ENCODE measurements around the gene PACRG.
"Not testable (repeated sequence)": the region's sequence is repeated elsewhere in the genome, so short reads cannot be mapped to it uniquely, and the experiment has no call there.

Gene PACRG

DNA sequence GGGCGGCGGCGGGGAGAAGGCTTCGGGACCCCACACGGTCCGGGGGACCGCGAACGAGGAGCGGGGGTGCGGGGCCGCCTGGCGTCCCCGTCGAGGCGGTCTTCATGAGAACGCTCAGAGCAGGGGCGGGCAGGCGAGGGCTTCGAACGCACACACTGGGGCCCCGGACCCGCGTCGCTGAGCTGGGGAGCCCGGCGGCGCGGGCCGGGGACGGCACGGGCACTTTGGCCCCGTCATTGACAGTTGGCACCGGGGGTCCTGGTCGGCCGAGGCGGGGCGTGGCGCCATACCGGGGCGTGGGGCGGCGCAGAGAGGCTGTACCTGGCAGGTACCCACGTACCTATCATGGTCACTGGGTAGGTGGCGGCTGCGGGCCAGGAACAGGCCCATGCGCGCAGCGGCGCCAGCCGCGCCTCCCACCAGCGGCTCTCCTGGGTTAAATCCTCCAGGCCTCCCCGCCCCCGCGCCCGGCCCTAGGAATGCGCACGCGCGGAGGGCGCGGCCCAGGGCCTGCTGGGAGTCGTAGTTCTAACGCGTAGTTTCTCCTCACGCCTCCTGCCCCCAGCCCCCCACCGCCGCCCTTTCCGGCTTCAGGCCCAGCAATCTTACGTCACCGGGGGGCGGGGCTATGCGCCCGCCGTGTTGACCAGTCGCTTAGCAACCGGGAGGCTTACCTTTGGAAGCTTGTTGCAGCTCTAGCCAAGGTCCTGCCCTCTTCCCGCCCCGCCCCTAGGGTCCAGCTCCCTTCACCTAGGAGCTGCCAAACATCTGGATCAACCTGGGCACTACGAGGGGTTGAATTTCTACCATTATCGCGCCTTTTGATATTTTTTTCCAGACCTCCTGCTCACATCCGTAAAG, at the start of gene PACRG, which contains the start of gene PRKN:
Gene PACRG, plus strand, starts transcription at position 653 of the 861 bp plus-strand sequence.
Gene PRKN, minus strand, starts transcription at position 445 of the 861 bp plus-strand sequence.
- peak; percentile 94 for DNase-seq

DNA sequence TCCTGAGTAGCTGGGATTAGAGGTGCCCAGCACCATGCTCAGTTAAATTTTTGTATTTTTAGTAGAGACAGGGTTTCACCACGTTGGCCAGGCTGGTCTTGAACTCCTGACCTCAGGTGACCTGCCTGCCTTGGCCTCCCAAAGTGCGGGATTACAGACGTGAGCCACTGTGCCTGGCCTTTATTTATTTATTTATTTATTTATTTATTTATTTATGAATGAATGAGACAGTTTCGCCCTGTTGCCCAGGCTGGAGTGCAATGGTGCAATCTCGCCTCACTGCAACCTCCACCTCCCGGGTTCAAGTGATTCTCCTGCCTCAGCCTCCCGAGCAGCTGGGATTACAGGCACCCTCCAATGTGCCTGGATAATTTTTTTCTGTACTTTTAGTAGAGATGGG, 48.9 kb upstream of the PACRG start:
- not testable (repeated sequence) for DNase-seq

DNA sequence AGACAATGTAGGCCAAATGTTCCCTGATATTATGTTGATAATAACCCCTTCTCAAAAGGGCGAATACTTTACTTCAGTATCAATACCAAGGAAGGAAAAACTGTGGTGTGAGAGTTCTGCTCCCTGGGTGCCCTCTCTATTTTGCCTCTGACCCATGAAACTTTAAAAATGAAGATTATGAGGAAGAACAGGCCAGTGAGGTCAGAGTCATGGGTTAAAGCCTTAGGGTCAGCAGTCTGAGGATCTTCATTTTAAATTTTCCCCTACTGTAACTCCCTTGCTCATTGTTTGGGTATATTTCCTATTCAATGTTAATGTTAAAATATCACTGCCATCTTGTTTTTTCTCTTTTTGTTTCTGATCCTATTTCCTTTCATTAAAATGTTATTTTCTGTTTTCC, 48.1 kb upstream of the PACRG start:
- no peak for DNase-seq

DNA sequence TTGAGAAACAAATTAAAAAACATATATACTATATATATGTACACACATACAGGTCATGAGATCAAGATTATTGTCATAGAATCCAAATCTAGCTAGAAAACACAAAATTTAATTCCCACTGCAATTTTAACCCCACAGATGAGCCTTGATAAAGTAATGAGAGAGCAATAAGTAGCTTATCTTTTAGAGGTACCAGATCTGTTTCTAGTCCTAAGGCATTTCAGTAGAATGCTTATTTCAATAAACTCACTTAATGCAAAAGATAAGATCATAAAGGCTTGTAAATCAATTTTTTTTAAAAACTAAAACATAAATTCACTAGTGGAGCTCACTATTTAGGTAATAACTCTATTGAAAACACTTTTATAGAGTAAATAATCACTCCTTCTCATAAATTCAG, 47.4 kb upstream of the PACRG start:
- DNase-seq, result no peak

DNA sequence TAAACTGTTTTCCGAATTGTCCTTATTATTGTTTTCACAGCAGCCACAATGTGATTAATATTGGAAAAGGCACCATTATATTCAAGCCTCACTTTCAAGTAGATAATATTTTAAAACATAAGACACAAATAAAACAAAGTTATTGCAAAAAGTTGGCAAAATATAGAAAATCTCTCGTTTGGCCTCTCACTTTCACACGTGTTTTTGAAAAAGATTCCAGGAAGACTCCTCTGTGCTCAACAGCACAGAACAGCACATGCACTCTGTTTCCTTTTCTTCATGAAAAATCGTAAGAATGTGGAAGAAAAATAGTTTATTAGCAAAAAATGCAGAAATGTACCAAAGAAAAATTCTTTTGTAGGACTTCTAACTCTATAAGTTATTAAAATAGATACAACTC, 46.9 kb upstream of the PACRG start:
- DNase-seq, result no peak

DNA sequence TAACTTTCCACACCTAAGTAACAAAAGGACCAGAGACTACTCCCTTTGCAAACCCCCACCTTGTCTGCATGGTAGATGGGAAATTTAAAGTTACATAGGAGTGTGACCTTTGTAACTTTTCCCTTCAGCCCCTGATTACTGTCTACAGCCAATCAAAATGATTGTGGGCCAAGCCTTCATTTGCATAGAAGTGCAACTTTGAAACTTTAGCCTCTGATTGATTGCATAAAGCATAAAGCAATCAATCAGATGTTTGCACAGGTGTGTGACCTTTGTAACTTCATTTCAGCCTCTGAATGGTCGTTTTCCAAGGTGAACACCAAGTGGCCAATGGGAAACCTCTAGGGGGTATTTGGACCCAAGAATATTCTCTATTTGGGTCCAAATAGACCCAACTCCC, 46.3 kb upstream of the PACRG start:
- DNase-seq, result no peak

DNA sequence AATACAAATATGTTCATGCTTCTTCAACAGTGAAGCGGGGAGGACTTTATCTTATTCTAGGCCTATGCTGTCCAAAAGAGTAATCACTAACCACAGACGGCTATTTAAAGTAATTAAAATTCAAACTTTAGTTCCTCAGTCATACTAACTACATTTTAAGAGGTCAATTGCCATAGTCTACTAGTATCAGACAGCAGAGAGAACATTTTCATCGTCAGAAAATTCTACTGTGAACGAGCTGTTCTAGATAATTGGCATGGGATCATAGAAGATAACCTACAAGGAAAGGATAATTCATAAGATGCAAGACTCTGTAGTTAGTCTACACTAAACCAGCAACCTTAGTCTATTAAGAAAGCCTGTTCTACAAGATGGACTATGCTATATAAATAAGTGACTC, 44.6 kb upstream of the PACRG start:
- no peak for DNase-seq

DNA sequence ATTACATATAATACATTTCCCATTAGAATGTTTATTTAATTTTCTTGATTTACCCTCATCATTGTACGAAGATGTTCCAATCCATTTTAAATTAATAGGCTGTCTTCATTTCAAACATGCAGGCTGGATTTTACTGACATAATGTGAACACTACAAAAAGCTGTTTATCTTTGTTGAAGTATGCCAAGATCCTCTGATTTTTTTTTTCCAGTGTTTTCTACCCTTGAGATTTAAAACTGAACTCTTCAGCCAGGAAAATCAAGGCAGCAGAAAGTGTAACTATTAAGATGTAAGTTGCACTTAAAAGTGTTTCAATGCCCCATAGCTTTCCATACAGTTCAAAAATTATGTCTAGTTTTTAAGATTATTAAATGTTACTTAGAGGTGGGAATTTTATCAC, 43.7 kb upstream of the PACRG start:
- no peak for DNase-seq

DNA sequence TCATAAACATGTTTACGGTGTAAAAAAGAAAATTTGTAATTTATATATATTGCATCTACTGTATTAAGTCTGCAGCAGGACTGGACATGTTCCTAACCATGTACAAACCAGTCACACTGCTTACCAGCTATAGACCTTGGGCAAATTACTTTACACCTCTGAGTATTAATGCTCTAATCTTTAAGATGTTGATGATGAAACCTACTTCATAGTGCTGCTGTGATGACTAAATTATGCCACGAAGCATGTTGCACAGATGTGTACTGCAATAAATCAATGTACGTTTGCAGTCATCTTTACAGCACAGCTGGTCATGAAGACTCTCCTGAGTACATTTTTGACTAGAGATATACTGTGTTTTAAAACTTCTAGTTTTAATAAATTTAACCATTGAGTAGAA, 42.8 kb upstream of the PACRG start:
- DNase-seq, result no peak

DNA sequence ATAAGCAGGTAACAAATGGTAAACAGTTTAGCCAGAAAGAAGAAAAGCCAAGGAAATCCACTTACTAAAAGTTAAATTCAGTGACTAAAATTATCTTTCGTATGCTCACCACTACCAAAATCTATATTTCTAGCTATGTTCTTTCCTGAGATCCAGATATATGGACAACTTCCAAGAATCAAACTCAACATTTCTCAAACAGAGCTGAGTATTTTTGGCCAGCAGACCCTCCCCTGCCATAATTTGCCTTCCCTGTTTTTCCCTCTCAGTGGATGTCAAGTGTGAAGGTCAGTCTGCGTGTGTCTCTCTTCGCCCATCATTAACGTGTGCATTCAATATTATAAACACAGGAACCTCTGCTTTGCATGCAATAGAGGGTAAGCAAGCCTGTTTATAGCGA, 42.2 kb upstream of the PACRG start:
- no peak for DNase-seq

DNA sequence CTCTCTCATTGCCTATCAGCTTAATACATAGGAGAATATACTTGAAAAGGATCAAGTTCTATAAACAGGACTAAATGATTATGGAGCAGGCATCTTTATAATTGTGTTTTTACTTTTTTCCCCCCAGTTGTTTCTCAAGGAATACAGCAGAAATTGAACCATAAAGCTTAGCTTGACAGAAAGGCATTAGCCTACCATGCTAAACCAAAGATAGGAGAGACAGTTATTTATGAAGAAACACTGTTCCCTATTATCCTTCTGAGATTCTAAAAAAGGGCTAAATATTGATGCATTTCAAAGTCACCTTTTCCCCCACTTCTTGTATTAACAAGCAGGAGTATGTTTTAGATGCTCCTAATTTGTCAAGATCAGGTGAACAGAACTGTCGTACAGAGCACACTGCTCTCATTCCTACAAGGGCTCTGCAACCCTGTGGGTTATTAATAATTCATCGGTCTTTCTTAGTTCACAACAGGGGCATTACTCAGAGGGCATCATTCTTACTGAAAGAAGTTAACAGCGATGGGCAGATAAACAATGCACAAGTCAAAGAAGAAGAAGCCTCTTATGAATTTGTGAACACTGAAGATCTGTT, 38.9 kb upstream of the PACRG start:
- DNase-seq, result no peak

DNA sequence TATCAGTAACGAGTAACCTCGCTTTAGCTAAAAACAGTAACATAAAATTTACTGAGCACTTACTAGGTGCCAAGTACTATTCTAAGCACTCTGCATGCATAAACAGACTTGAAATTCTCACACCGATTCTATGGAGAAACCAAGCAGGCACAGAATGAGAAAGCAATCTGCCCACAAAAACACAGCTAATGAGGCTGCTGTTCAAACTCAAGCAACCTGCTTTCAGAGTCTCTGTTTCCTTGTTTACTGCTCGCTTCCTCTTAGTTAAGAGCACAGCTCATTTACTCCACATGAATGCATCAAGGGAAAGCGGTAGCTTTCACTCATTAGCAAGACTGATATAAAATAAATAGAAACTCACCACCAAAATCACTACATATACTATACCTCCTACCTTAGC, 37.6 kb upstream of the PACRG start:
- no peak for DNase-seq

DNA sequence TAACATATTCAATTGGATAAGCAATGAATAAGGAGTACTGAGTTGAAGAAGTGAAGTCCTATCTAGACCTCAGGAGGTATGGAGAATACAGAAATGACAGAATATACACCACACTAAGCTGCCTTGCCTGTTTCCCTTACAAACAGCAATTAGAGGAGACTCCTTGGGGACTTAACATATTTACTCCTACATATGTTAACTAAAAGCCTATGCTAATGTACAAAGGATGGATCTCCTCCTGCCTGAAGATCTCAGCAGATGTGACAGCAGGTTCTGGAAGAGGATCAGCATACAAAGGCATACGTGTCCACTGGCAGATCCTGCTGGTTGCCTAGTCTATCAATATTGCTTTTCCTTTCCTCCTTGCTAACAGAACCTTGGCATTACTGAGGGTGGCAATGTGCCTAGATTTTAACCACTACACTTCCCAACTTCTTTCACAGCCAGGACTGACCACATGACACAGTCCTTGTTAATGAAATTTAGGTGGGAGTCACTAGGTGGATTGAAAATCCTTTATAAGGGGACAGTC, 29.8 kb upstream of the PACRG start:
- DNase-seq, result no peak

DNA sequence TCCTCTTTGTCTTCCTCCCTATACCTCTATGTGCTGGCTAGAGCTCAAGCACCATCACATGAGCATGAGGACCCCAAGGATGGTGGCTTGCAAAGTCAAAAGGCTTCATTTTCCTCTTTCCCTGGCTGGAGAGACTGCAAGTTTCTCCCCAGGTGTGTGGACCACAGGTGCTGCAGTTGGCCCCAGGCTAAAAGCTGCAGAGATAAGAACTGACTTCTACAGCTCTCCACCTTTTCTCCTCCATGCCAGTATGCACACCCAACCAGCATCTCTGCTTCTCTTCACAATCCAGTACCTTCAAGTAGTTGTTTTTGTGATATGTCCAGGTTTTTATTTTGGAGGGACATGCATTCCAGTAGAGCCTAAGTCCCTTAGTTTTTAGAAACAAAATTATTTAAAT, 29.3 kb upstream of the PACRG start:
- no peak for DNase-seq

DNA sequence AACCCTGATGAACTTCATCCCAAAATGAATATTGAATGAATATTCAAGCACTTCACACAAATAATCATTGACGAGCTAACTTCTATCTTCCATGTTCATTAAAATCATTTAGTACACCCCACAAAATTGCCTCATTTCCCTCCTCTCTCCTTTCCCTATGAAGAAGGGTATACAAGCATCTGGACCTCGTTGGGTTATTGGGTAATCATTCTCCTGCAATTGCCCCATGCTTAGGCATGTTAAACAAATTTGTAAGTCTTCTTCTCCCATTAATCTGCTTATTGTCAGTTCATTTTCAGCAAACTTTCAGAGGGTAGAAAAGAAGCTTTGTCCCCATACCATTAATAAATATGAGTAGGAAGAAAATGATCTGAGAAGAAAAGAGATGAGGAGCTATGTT, 27.8 kb upstream of the PACRG start:
- no peak for DNase-seq

DNA sequence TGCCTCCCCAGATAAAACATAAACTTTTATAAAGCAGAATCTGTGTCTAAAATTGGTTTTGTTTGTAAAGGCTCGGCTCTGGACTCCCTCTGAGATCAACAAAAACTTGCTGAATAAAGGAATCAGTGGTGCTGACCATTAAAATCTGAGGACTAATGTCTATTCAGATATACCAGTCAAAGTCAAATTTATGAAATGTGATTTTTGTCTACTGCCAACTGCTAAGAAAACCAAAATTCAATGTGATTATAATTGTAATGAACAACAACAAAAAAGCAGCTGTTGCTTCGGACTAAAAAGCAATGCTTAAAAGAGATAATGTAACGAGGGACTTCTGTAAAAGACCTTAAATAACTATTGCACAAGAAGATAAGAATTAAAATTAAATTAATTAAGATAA, 26.8 kb upstream of the PACRG start:
- no peak for DNase-seq

DNA sequence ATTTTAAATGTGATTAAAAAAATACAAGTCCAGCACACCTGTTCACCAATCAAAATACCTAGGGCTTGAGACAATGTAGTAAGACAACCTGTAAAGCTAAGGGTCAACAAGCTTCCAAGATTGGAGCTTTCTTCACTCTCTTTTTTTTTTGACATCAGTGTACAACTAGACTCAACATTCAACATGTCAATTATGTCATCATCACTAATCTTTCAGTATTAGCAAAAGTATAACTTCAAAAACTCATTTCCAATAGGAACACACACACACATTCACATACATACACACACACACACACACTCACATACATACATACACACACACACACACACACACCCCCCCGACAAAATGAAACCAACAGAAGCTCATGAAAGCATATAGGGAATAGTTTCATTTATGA, 26.2 kb upstream of the PACRG start:
- no peak for DNase-seq

DNA sequence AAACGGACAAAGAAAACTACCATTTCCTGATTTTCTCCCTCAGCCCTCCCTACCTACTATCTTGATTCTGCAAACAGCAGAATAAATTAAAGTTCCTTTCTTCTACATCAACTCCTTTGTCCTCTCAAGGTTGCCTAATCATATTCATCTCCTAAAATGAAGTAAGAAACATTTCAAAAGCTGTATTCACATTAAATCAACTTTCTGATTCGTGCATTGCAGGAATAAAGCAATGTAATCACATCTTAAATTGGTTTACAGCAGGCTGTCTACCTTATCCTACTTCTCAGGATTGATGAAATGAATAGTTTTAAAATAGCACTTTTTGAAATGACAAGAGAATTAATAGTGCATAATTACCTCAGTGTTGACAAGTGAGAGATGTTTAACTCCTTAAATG, 25.3 kb upstream of the PACRG start:
- DNase-seq, result no peak

DNA sequence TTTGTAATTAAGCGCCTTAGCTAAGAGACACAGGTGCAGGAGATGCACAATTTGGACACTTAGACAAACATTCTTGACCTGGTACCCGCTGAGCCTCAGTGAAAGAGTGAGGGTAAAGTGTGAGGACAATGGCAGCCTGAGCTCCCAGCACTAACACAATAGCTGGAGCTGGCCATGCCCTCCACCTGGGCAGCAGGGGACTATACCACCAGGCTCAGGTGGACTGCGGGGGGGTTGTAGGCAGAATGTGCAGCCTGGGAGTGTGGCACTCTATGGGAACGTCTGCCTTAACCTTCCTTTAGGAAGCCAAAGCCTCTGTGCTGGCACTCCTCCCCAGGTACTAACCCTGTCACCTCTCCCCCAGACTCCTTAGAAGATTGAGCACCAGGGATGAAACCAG, 23.8 kb upstream of the PACRG start:
- no peak for DNase-seq

DNA sequence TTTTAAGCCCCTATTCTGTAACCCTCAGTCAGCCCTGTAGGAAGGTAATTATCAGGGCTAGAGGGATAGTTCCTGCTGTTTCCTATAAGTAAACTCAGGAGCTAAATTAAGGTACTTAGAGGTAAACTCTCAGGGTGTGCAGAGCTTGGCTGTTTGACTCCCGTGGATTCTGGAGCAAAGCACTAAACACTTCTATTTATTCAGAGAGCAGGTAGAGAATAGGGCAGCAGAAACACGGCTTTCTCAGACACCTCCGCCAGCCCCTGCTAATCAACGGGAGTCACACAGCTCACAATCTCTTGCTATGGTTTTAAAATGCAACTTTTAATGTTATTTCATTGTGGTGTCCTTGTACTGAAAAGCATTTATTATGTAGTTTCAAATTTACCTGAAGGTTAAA, 22.0 kb upstream of the PACRG start:
- no peak for DNase-seq

DNA sequence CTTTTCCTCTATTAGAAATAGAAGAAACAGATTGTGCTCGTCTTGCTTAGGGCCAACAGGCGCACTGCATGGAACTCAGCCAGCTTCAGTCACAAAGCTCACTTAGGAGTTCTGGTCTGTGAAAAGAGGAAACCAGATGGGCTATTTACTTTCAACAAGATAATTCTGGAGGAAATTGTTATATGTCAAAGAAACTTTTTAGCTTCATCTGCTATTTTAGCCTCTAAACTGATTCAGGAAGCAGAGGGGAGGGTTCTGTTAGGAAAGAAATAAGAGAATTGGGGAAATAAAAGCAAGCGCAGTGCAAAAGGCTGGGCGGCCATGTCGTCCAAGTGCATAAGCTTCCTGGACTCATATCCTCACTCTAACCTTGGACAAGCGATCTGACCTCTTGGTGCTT, 21.5 kb upstream of the PACRG start:
- peak; percentile 32 for DNase-seq

DNA sequence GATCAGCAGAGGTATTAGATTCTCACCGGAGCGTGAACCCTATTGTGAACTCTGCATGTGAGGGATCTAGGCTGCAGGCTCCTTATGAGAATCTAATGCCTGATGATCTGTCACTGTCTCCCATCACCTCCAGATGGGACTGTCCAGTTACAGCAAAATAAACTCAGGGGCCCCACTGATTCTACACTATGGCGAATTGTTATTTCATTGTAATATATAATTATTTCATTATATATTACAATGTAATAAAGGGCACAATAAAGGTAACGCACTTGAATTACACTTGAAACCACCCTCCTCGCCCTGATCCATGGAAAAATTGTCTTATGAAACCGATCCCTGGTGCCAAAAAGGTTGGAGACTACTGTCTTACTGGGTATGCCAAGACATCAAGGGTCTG, 18.8 kb upstream of the PACRG start:
- no peak for DNase-seq

DNA sequence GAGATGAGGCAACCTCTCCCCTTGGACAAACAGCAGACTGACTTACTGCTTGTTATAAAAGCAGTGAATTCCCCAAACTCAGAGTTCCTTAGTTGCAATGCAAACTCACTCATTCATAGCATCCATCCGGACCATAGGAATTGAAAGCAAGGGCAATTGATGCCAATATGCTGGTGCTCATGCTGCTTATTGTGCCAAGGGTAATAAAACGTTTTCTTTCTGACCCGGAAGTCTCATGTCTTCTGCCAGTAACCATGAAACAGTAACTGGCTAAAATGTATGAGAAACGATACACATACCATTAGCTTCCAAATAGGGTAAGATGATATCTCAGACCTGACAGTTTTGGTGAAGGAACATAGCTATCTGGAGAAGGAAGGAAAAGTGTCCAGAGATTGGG, 18.3 kb upstream of the PACRG start:
- no peak for DNase-seq

DNA sequence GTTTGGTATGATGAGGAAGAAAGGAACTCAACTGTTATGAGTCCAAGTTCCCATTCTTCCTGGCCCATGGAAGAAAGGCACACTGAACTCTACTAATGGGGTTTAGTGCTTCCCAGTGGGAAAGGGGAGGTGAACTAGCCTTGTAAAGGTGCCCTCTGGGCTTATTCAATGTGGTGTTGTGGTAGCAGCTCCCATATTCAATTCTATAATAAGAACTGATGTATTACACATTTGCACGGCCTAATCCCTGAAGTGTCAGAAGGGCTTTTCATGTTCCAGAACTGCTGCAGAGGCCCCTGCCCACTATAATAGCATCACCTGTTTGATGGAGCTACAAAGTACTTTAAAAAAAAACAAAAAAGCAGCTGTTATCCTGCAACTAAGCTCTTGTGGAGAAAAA, 17.4 kb upstream of the PACRG start:
- DNase-seq, result no peak

DNA sequence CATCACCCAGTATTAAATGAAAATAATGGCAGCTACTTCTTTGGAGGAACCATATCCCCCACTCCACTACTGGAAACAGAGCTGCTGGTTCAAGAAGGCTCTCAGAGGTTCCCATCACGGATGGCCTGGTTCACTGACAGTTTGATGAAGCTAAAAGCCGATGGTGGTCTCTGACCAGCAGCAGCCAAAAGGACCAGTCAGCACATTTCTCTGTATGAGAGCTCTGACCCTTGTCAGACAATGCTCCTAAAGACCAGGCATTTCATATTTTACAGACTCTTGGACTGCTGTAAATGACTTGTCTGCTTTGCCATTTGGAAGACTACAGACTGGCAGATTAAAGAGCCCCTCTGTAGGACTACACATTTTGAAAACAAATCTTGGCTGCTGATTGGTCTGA, 16.8 kb upstream of the PACRG start:
- no peak for DNase-seq

Measured in RPMI8226 (cell line).